ENCODE results near the gene CRISPLD2. TPM values are rescaled to one million over a fixed set of nuclear protein-coding genes. Genes with fewer than 3 reads are reported as not detected.
A peak's percentile ranks its signal among the peaks of the same experiment; 100 is the strongest.

Gene CRISPLD2
- total RNA-seq, 1 donor from 2014 or later: 29.1 TPM

- intact Hi-C loops (cut with micrococcal nuclease): no loop called here
- ATAC-seq: no peak
- DNase-seq: no peak
These were observed 25.2 kb upstream of the CRISPLD2 start for GRCh38 chr16:84794626-84795025.

- ATAC-seq (peak; percentile 98), DNase-seq (peak; percentile 83)
- intact Hi-C loops (cut with micrococcal nuclease): no loop called here
These were observed 24.3 kb upstream of the CRISPLD2 start for GRCh38 chr16:84795329-84796053.

GRCh38 chr16:84800158-84800978 is 19.4 kb upstream of the CRISPLD2 start:
- DNase-seq (no peak), ATAC-seq (no peak)
- intact Hi-C loops (cut with micrococcal nuclease): no loop called here

- DNase-seq (no peak), ATAC-seq (no peak)
- intact Hi-C loops (cut with micrococcal nuclease): no loop called here
These were observed 16.6 kb upstream of the CRISPLD2 start for GRCh38 chr16:84803146-84803545.

GRCh38 chr16:84804326-84804725 is 15.5 kb upstream of the CRISPLD2 start:
- intact Hi-C loops (cut with micrococcal nuclease): no loop called here
- ATAC-seq (no peak), DNase-seq (no peak)

GRCh38 chr16:84806256-84806889 is 13.4 kb upstream of the CRISPLD2 start:
- peak; percentile 68 for DNase-seq
- ATAC-seq: peak; percentile 87
- intact Hi-C loops (cut with micrococcal nuclease): no loop called here

GRCh38 chr16:84806890-84807258 is 12.9 kb upstream of the CRISPLD2 start:
- ATAC-seq: no peak
- no peak for DNase-seq
- intact Hi-C loops (cut with micrococcal nuclease): no loop called here

GRCh38 chr16:84807776-84808175 is 12.0 kb upstream of the CRISPLD2 start:
- DNase-seq: no peak
- ATAC-seq: no peak
- intact Hi-C loops (cut with micrococcal nuclease): no loop called here

- no peak for DNase-seq
- intact Hi-C loops (cut with micrococcal nuclease): no loop called here
- ATAC-seq: no peak
These were observed 11.0 kb upstream of the CRISPLD2 start for GRCh38 chr16:84808826-84809225.

- peak; percentile 9 for ATAC-seq
- intact Hi-C loops (cut with micrococcal nuclease): no loop called here
- no peak for DNase-seq
These were observed 9.1 kb upstream of the CRISPLD2 start for GRCh38 chr16:84810518-84811273.

- ATAC-seq: no peak
- intact Hi-C loops (cut with micrococcal nuclease): no loop called here
- no peak for DNase-seq
These were observed 8.3 kb upstream of the CRISPLD2 start for GRCh38 chr16:84811529-84811928.

GRCh38 chr16:84813141-84813934 is 6.4 kb upstream of the CRISPLD2 start:
- DNase-seq (no peak), ATAC-seq (no peak)
- intact Hi-C loops (cut with micrococcal nuclease): no loop called here

GRCh38 chr16:84815462-84815861 is 4.3 kb upstream of the CRISPLD2 start:
- peak; percentile 58 for DNase-seq
- no peak for ATAC-seq
- intact Hi-C loops (cut with micrococcal nuclease): no loop called here

- no peak for ATAC-seq
- intact Hi-C loops (cut with micrococcal nuclease): no loop called here
- no peak for DNase-seq
These were observed 3.8 kb upstream of the CRISPLD2 start for GRCh38 chr16:84816023-84816422.

GRCh38 chr16:84816485-84816884 is 3.3 kb upstream of the CRISPLD2 start:
- DNase-seq (no peak), ATAC-seq (no peak)
- intact Hi-C loops (cut with micrococcal nuclease): no loop called here

GRCh38 chr16:84817206-84817605 is 2.6 kb upstream of the CRISPLD2 start:
- intact Hi-C loops (cut with micrococcal nuclease): no loop called here
- no peak for ATAC-seq
- no peak for DNase-seq

GRCh38 chr16:84817613-84818012 is 2.2 kb upstream of the CRISPLD2 start:
- no peak for DNase-seq
- ATAC-seq: no peak
- intact Hi-C loops (cut with micrococcal nuclease): no loop called here

- intact Hi-C loops (cut with micrococcal nuclease): no loop called here
- ATAC-seq (no peak), DNase-seq (no peak)
These were observed 1.7 kb upstream of the CRISPLD2 start for GRCh38 chr16:84818133-84818532.
